B cell (primary cell): Measurements from ENCODE around the gene CYP26A1.

ENCODE experiments used
- CTCF ChIP-seq: fragments of 200-600 bp; IDR thresholded peaks from one replicate; pipeline ENCODE4 v1.8.0; 2022; ENCODE audit warnings: antibody characterized with exemption, mild to moderate bottlenecking
- EZH2 ChIP-seq: IDR thresholded peaks from 2 replicates; pipeline ENCODE4 v1.6.1; 2012; ENCODE audit warnings: borderline replicate concordance, low read depth, mild to moderate bottlenecking, moderate library complexity, low read length; ENCODE audit not compliant: insufficient read depth, poor library complexity, severe bottlenecking

- TF ChIP-seq CTCF (no peak), EZH2 (no peak)
These were observed 47.6 kb downstream of the CYP26A1 start for GRCh38 chr10:93121311-93121710.
